Measurements from ENCODE around the gene DLG5.

DNA sequence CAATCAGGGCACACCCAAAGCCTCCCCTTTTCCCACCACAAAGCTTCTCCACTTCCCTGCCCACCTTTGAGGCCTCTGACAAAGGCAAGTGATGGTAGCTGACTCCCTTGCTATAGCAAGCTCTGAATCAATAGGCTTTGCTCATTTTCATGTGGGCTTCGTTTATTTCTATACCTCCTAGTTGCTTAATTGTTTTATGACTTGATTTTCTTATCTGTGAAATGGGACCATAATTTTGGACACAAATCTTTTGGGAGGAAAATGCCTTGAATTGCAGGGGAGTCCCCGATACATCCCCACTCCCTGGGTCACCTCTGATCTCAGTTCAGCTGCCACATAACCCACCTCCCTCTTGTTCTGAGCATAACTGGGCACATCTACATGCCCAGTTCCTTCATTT lies 13.7 kb upstream of the DLG5 start:
- TF ChIP-seq, protein P1, sequence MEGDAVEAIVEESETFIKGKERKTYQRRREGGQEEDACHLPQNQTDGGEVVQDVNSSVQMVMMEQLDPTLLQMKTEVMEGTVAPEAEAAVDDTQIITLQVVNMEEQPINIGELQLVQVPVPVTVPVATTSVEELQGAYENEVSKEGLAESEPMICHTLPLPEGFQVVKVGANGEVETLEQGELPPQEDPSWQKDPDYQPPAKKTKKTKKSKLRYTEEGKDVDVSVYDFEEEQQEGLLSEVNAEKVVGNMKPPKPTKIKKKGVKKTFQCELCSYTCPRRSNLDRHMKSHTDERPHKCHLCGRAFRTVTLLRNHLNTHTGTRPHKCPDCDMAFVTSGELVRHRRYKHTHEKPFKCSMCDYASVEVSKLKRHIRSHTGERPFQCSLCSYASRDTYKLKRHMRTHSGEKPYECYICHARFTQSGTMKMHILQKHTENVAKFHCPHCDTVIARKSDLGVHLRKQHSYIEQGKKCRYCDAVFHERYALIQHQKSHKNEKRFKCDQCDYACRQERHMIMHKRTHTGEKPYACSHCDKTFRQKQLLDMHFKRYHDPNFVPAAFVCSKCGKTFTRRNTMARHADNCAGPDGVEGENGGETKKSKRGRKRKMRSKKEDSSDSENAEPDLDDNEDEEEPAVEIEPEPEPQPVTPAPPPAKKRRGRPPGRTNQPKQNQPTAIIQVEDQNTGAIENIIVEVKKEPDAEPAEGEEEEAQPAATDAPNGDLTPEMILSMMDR (IDR thresholded peaks at IDR 0.05) = no peak
- no peak for TF ChIP-seq POLR2A (IDR thresholded peaks at IDR 0.05)
